CD4-positive, alpha-beta memory T cell (primary cell): ENCODE data around the gene SNCA. TPM values are rescaled to one million over a fixed set of nuclear protein-coding genes. Genes with fewer than 3 reads are reported as not detected.

Source experiments
- CTCF ChIA-PET: fragments of 350-600 bp; sonication (Branson Sonifier 250); formaldehyde crosslinking; loops from one replicate; lab custom pipeline; 2021; ENCODE audit warnings: inconsistent platforms; ENCODE audit not compliant: partially characterized antibody; lab: Charles Lee
- POLR2A ChIA-PET: fragments of 350-600 bp; sonication (Branson Sonifier 250); formaldehyde crosslinking; loops from one replicate; lab custom pipeline; 2021; ENCODE audit not compliant: partially characterized antibody; lab: Charles Lee
- DNase-seq, 5 donors: peaks; one replicate each; pipeline versions ENCODE4 v3.0.0 to v3.0.0-alpha.2; 2020 to 2022; ENCODE audit warnings: mixed read lengths in 1 of 5
- H3K27ac ChIP-seq: one replicate; pipeline ENCODE4 v1.7.0; 2013; ENCODE audit warnings: low read depth, low read length
- H3K27me3 ChIP-seq: 2 replicates; pipeline ENCODE4 v1.7.0; 2013; ENCODE audit warnings: mild to moderate bottlenecking, low read length, moderate library complexity; ENCODE audit not compliant: insufficient read depth
- H3K36me3 ChIP-seq: 2 replicates; pipeline ENCODE4 v1.7.0; 2013; ENCODE audit warnings: mild to moderate bottlenecking, low read length, moderate library complexity; ENCODE audit not compliant: insufficient read depth
- H3K4me1 ChIP-seq: 2 replicates; pipeline ENCODE4 v1.7.0; 2013; ENCODE audit warnings: mild to moderate bottlenecking, low read length, moderate library complexity; ENCODE audit not compliant: insufficient read depth
- H3K4me3 ChIP-seq, 2 donors: one replicate each; pipeline ENCODE4 v1.7.0; 2013; ENCODE audit warnings: low read length in 2 of 2, mild to moderate bottlenecking in 1 of 2
- H3K9me3 ChIP-seq, 2 donors: one replicate each; pipeline ENCODE4 v1.7.0; 2013; ENCODE audit warnings: low read length in 2 of 2, control low read depth in 1 of 2; ENCODE audit not compliant: control insufficient read depth in 1 of 2
- H3K27ac Mint-ChIP-seq, 7 donors: one replicate each; pipeline ENCODE4 v1.8.0; 2020 to 2021; ENCODE audit warnings: mixed read lengths in 7 of 7, mild to moderate bottlenecking in 6 of 7, inconsistent platforms in 3 of 7, moderate library complexity in 3 of 7
- H3K27me3 Mint-ChIP-seq, 2 donors: one replicate each; pipeline ENCODE4 v1.8.0; 2020 to 2021; ENCODE audit warnings: mixed read lengths in 2 of 2
- H3K36me3 Mint-ChIP-seq, 2 donors: one replicate each; pipeline ENCODE4 v1.8.0; 2020 to 2021; ENCODE audit warnings: mixed read lengths in 2 of 2, inconsistent platforms in 1 of 2, mild to moderate bottlenecking in 1 of 2
- H3K4me1 Mint-ChIP-seq, 4 donors: one replicate each; pipeline ENCODE4 v1.8.0; 2020 to 2021; ENCODE audit warnings: mixed read lengths in 4 of 4, mild to moderate bottlenecking in 1 of 4
- H3K4me3 Mint-ChIP-seq, 8 donors: one replicate each; pipeline ENCODE4 v1.8.0; 2020 to 2021; ENCODE audit warnings: mixed read lengths in 8 of 8, mild to moderate bottlenecking in 7 of 8, moderate library complexity in 6 of 8, inconsistent platforms in 3 of 8
- H3K9me3 Mint-ChIP-seq, 8 donors: one replicate each; pipeline ENCODE4 v1.8.0; 2020 to 2021; ENCODE audit warnings: mixed read lengths in 8 of 8, mild to moderate bottlenecking in 5 of 8, inconsistent platforms in 3 of 8, moderate library complexity in 1 of 8
- intact Hi-C: fragments of 100-400 bp; cut with micrococcal nuclease; formaldehyde crosslinking; loops from one replicate; pipeline ENCODE4 v1.15.1; 2023
- polyA plus RNA-seq, 2 donors: library from polyadenylated mRNA; unstranded; fragments of 300-500 nt; fragmentation: Illumina TruSeq; gene quantifications; one replicate each; pipeline ENCODE4 v1.2.3, GENCODE V29; 2021
- total RNA-seq, 2 experiments: library from RNA; stranded (reverse); gene quantifications; one replicate each; pipeline ENCODE4 v1.2.3, GENCODE V29; 2021

SNCA gene
- total and polyA plus RNA-seq, 4 experiments from 2014 or later: 0.70 to 1.8 (median 1.4) TPM

DNA sequence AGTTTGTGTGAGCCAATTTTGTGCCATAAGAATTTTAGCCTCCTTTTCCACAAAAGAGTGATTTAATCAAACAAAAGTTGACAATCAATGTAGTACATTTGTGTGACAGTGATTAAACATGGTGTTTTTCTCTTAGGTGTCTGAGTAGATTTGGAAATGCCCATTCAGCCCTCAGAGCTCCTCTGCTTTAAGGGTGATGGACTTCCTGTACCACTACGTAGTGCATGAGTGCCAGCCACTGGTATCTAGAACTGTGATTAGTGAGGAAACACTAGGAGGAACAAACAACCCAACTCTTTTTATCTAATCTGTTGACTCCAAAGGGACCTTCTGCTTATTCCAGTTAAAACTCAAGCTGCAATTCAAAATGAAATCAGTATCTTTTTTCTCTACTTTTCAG lies 151.7 kb downstream of the SNCA start:
- no peak overlapping the region for H3K4me3 Mint-ChIP-seq
- no peak overlapping the region for H3K27ac Mint-ChIP-seq
- no peak overlapping the region for H3K27ac ChIP-seq
- no peak for DNase-seq
- H3K27me3 Mint-ChIP-seq: peaks cover 7 to 10% of the 10 kb centered on the region in 2 donors
- H3K4me3 ChIP-seq: no peak overlapping the region
- no peaks in the 10 kb centered on the region for H3K27me3 ChIP-seq
- H3K36me3 ChIP-seq: no peaks in the 10 kb centered on the region
- intact Hi-C loops: no loop called here
- no peaks in the 10 kb centered on the region for H3K4me1 ChIP-seq
- H3K4me1 Mint-ChIP-seq: no peaks in the 10 kb centered on the region
- POLR2A ChIA-PET: no interaction called here
- H3K9me3 Mint-ChIP-seq: no peaks in the 10 kb centered on the region
- CTCF ChIA-PET: no interaction called here
- H3K9me3 ChIP-seq: no peaks in the 10 kb centered on the region
- H3K36me3 Mint-ChIP-seq: no peaks in the 10 kb centered on the region

DNA sequence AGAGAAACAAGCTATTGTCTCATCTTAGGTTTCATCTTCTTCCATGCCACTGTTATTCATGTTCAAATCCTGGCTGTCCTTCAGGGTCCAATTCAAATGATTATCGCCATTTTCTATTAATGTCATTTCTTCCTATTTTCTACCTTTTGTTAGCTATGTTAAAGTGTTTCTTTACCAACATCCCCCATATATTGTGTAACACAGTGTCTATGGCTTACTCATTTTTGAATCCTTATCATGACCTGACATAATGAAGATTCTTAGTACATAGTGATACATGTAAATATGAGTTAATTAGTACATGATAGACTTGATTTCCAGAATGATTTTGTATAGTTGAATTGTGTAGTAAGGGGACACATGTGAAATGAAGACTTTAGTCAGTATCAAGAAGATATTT lies 152.4 kb downstream of the SNCA start:
- no peak overlapping the region for H3K4me3 Mint-ChIP-seq

DNA sequence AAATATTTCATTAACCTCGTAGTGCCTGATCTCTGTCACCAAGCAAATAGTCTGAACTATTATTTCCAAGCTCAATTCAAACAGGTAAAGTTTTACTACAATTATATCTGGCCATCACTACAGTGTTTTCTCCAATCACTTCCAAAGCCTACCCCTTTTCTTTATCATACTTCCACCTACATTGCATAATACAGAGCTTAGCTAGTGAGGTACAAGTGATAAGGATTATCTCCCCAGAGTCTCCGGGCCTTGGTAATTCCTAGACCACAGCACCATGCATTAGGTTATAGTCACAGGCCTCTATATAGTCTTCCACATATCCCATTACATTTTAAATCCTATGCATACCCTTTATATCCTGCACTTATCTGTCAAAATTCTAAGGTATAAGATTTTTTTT lies 154.2 kb downstream of the SNCA start:
- ChIA-PET POLR2A (no interaction called here), CTCF (no interaction called here)
- Histone ChIP-seq H3K9me3 (no peaks in the 10 kb centered on the region), H3K36me3 (no peaks in the 10 kb centered on the region), H3K27ac (no peak overlapping the region), H3K27me3 (no peaks in the 10 kb centered on the region), H3K4me3 (no peak overlapping the region), H3K4me1 (no peaks in the 10 kb centered on the region)
- Mint-ChIP-seq H3K4me3 (no peak overlapping the region), H3K36me3 (no peaks in the 10 kb centered on the region), H3K9me3 (no peaks in the 10 kb centered on the region), H3K27me3 (peaks cover 3 to 10% of the 10 kb centered on the region in 2 donors), H3K4me1 (peaks cover 0 to 6% (median 5%) of the 10 kb centered on the region in 4 donors), H3K27ac (no peak overlapping the region)
- no peak for DNase-seq
- intact Hi-C loops: no loop called here

More for the DNA sequence above, 152.4 kb downstream of the SNCA start:
- CTCF ChIA-PET: no interaction called here
- Histone ChIP-seq H3K36me3 (no peaks in the 10 kb centered on the region), H3K4me3 (no peak overlapping the region), H3K27me3 (no peaks in the 10 kb centered on the region), H3K27ac (no peak overlapping the region), H3K9me3 (no peaks in the 10 kb centered on the region), H3K4me1 (no peaks in the 10 kb centered on the region)
- Mint-ChIP-seq H3K27me3 (peaks cover 3 to 10% of the 10 kb centered on the region in 2 donors), H3K9me3 (no peaks in the 10 kb centered on the region), H3K27ac (no peak overlapping the region), H3K36me3 (no peaks in the 10 kb centered on the region), H3K4me1 (peaks cover 0 to 3% (median 2%) of the 10 kb centered on the region in 4 donors)
- POLR2A ChIA-PET: no interaction called here
- DNase-seq: no peak
- intact Hi-C loops: no loop called here

DNA sequence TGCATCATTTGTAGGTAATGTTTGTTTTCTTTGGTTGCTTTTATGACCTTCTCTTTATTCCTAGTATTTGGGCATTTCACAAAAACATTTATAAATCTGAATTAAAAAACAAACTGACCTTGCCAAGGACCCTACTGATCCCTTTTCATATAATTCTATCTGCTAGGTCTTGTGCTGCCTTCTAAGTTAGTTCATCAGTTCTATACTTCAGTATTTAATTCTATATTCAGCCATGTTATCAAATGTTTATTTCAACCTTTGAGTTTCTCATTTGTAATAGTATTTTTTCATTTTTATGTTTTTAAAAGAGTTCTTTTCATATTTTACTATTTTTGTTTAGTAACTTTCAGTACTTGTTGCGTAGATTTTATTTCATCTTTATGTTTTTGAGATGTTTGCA lies 155.3 kb downstream of the SNCA start:
- Mint-ChIP-seq H3K27me3 (peaks cover 3 to 8% of the 10 kb centered on the region in 2 donors), H3K4me3 (no peak overlapping the region), H3K9me3 (peaks cover 0 to 8% (median 1%) of the 10 kb centered on the region in 8 donors), H3K27ac (no peak overlapping the region), H3K4me1 (peaks cover 0 to 6% (median 5%) of the 10 kb centered on the region in 4 donors), H3K36me3 (no peaks in the 10 kb centered on the region)
- Histone ChIP-seq H3K9me3 (no peaks in the 10 kb centered on the region), H3K36me3 (no peaks in the 10 kb centered on the region), H3K4me3 (no peak overlapping the region), H3K27ac (no peak overlapping the region), H3K4me1 (no peaks in the 10 kb centered on the region), H3K27me3 (no peaks in the 10 kb centered on the region)
- ChIA-PET POLR2A (no interaction called here), CTCF (no interaction called here)
- intact Hi-C loops: no loop called here
- DNase-seq: no peak

- Mint-ChIP-seq H3K9me3 (peaks cover 0 to 9% (median 3%) of the 10 kb centered on the region in 8 donors), H3K36me3 (no peaks in the 10 kb centered on the region), H3K4me3 (no peak overlapping the region), H3K4me1 (peaks cover 0 to 6% (median 5%) of the 10 kb centered on the region in 4 donors), H3K27ac (no peak overlapping the region), H3K27me3 (peaks cover 3 to 8% of the 10 kb centered on the region in 2 donors)
- Histone ChIP-seq H3K36me3 (no peaks in the 10 kb centered on the region), H3K27me3 (no peaks in the 10 kb centered on the region), H3K4me3 (no peak overlapping the region), H3K9me3 (no peaks in the 10 kb centered on the region), H3K27ac (no peak overlapping the region), H3K4me1 (no peaks in the 10 kb centered on the region)
- intact Hi-C loops: no loop called here
- DNase-seq: no peak
- ChIA-PET POLR2A (no interaction called here), CTCF (no interaction called here)
Measured at GRCh38 chr4:89681219-89681618, 155.7 kb downstream of the SNCA start.

DNA sequence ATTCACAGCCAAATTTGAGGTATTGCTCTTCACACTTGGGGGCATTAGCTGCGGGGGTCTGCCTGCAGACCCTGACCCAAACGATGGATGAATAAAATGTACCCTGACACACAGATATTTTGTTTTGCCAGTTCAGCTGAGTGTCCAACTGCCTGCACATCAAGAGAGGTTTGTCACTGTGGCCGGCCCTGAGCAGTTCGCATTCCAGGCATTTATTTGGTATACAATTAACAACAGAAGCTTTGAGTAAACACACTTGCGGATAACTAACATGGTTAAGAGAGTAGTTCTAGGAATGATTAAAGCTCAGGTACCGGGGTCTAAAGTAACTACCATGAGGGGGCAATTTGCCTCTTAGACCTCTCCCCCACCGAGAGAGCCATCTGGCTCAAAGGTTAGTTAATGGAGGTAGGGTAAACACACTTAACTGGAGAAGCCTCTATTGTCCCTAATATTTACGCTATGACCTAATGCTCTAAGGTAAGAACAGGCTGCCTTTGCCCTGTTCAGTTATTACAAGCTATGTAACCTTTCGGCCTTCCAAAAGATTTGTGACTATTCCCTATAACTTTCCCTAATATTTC lies 162.0 kb downstream of the SNCA start:
- H3K27me3 Mint-ChIP-seq: peaks cover 9 to 24% of the 10 kb centered on the region in 2 donors
- no peak overlapping the region for H3K4me3 ChIP-seq
- no peak overlapping the region for H3K27ac ChIP-seq
- H3K9me3 Mint-ChIP-seq: peaks cover 0 to 11% (median 4%) of the 10 kb centered on the region in 8 donors
- no peaks in the 10 kb centered on the region for H3K36me3 Mint-ChIP-seq
- H3K27me3 ChIP-seq: no peaks in the 10 kb centered on the region
- H3K9me3 ChIP-seq: no peaks in the 10 kb centered on the region
- CTCF ChIA-PET: no interaction called here
- no peaks in the 10 kb centered on the region for H3K36me3 ChIP-seq
- no peak overlapping the region for H3K27ac Mint-ChIP-seq
- intact Hi-C loops: no loop called here
- DNase-seq: no peak
- H3K4me1 ChIP-seq: no peaks in the 10 kb centered on the region
- H3K4me1 Mint-ChIP-seq: peaks cover 0 to 6% (median 5%) of the 10 kb centered on the region in 4 donors
- POLR2A ChIA-PET: no interaction called here
- H3K4me3 Mint-ChIP-seq: no peak overlapping the region
